ENCODE results near the gene SIAH3.

SIAH3 gene

GRCh38 chr13:45817833-45818232, 33.7 kb downstream of the SIAH3 start:
- H3K9ac ChIP-seq (ENCODE audit: low read depth, low read length): no peak overlapping the region
- no peak overlapping the region for H3K4me3 ChIP-seq (ENCODE audit: low read length)
- no peak overlapping the region for H3K27ac ChIP-seq (ENCODE audit: low read length)
- no peaks in the 10 kb centered on the region for H3K36me3 ChIP-seq (ENCODE audit: insufficient read depth, low read depth, low read length)
- no peaks in the 10 kb centered on the region; the same call in 1 of the 2 replicates for H3K9me3 ChIP-seq (ENCODE audit: insufficient read depth, low read depth, low read length)
- H3K27me3 ChIP-seq (ENCODE audit: insufficient read depth, low read length): no peaks in the 10 kb centered on the region
- H3K4me1 ChIP-seq (ENCODE audit: insufficient read depth, low read length): peaks cover 4% of the 10 kb centered on the region; the same call in 1 of the 2 replicates

DNA sequence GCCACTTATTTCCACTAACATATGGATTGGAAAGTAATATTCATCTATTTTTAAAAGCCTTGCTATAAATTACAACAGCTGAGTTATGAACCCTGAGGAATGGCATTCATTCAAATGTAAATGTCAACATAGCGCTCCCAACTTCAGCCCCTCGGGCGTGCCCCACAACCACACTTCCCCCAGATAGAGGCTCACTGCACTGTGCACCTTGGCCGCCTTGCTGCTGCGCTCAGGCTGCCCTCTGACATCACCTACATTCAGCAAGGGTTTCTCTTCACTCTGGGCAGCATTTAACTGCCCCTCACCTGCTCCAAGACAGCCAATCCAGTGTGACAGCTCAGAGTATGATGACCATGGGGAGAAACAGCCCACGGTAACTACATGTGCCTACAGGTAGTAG, 35.1 kb downstream of the SIAH3 start:
- Histone ChIP-seq H3K9me3 (ENCODE audit: insufficient read depth, low read depth, low read length) (no peaks in the 10 kb centered on the region; the same call in 1 of the 2 replicates), H3K27ac (ENCODE audit: low read length) (no peak overlapping the region), H3K27me3 (ENCODE audit: insufficient read depth, low read length) (no peaks in the 10 kb centered on the region), H3K36me3 (ENCODE audit: insufficient read depth, low read depth, low read length) (no peaks in the 10 kb centered on the region), H3K4me1 (ENCODE audit: insufficient read depth, low read length) (0 out of 2 replicates have a peak, but pooled peaks cover 3% of the 10 kb centered on the region), H3K4me3 (ENCODE audit: low read length) (no peak overlapping the region), H3K9ac (ENCODE audit: low read depth, low read length) (no peak overlapping the region)

- Histone ChIP-seq H3K4me1 (ENCODE audit: insufficient read depth, low read length) (0 out of 2 replicates have a peak, but pooled peaks cover 3% of the 10 kb centered on the region), H3K4me3 (ENCODE audit: low read length) (no peak overlapping the region), H3K27ac (ENCODE audit: low read length) (no peak overlapping the region), H3K9ac (ENCODE audit: low read depth, low read length) (no peak overlapping the region), H3K27me3 (ENCODE audit: insufficient read depth, low read length) (no peaks in the 10 kb centered on the region), H3K36me3 (ENCODE audit: insufficient read depth, low read depth, low read length) (no peaks in the 10 kb centered on the region), H3K9me3 (ENCODE audit: insufficient read depth, low read depth, low read length) (no peaks in the 10 kb centered on the region)
Observed at GRCh38 chr13:45812695-45813372, 38.7 kb downstream of the SIAH3 start.

- no peak overlapping the region for H3K9ac ChIP-seq (ENCODE audit: low read depth, low read length)
- 0 out of 2 replicates have a peak, but pooled peaks cover 3% of the 10 kb centered on the region for H3K4me1 ChIP-seq (ENCODE audit: insufficient read depth, low read length)
- no peaks in the 10 kb centered on the region for H3K36me3 ChIP-seq (ENCODE audit: insufficient read depth, low read depth, low read length)
- H3K27me3 ChIP-seq (ENCODE audit: insufficient read depth, low read length): no peaks in the 10 kb centered on the region
- no peaks in the 10 kb centered on the region for H3K9me3 ChIP-seq (ENCODE audit: insufficient read depth, low read depth, low read length)
- H3K27ac ChIP-seq (ENCODE audit: low read length): no peak overlapping the region
- H3K4me3 ChIP-seq (ENCODE audit: low read length): no peak overlapping the region
Observed at GRCh38 chr13:45811891-45812694, 39.5 kb downstream of the SIAH3 start.

GRCh38 chr13:45809801-45810394, 41.7 kb downstream of the SIAH3 start:
- H3K4me1 ChIP-seq (ENCODE audit: insufficient read depth, low read length): no peaks in the 10 kb centered on the region
- no peak overlapping the region for H3K9ac ChIP-seq (ENCODE audit: low read depth, low read length)

DNA sequence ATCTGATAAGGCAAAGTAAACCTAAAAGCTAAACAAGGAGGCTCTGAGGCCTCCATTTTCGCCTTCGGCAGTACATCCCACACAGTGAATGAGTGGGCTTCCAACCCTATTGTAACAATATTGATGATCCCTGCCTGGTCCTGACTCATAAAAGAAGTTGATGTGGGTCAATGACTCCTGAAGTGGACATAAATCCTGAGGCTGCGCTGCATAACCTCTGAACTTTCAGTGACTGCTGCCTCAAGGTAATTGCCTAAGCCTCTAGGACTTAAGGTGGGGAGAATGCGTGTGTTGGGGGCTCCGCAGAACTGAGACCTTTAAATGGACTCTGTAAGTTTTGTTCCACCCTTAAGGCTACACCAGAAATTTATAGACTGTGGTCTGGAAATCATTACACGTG, 42.6 kb downstream of the SIAH3 start:
- H3K4me1 ChIP-seq (ENCODE audit: insufficient read depth, low read length): no peaks in the 10 kb centered on the region
- no peak overlapping the region for H3K27ac ChIP-seq (ENCODE audit: low read length)
- no peaks in the 10 kb centered on the region for H3K9me3 ChIP-seq (ENCODE audit: insufficient read depth, low read depth, low read length)
- no peaks in the 10 kb centered on the region for H3K27me3 ChIP-seq (ENCODE audit: insufficient read depth, low read length)
- H3K9ac ChIP-seq (ENCODE audit: low read depth, low read length): no peak overlapping the region
- no peaks in the 10 kb centered on the region for H3K36me3 ChIP-seq (ENCODE audit: insufficient read depth, low read depth, low read length)
- no peak overlapping the region for H3K4me3 ChIP-seq (ENCODE audit: low read length)

More at GRCh38 chr13:45809801-45810394, 41.7 kb downstream of the SIAH3 start:
- no peak overlapping the region for H3K4me3 ChIP-seq (ENCODE audit: low read length)
- H3K36me3 ChIP-seq (ENCODE audit: insufficient read depth, low read depth, low read length): no peaks in the 10 kb centered on the region
- no peaks in the 10 kb centered on the region for H3K27me3 ChIP-seq (ENCODE audit: insufficient read depth, low read length)
- no peaks in the 10 kb centered on the region for H3K9me3 ChIP-seq (ENCODE audit: insufficient read depth, low read depth, low read length)
- no peak overlapping the region for H3K27ac ChIP-seq (ENCODE audit: low read length)

- Histone ChIP-seq H3K4me3 (ENCODE audit: low read length) (no peak overlapping the region), H3K9ac (ENCODE audit: low read depth, low read length) (no peak overlapping the region), H3K27ac (ENCODE audit: low read length) (no peak overlapping the region), H3K4me1 (ENCODE audit: insufficient read depth, low read length) (no peaks in the 10 kb centered on the region), H3K36me3 (ENCODE audit: insufficient read depth, low read depth, low read length) (no peaks in the 10 kb centered on the region), H3K27me3 (ENCODE audit: insufficient read depth, low read length) (no peaks in the 10 kb centered on the region), H3K9me3 (ENCODE audit: insufficient read depth, low read depth, low read length) (no peaks in the 10 kb centered on the region)
Observed at GRCh38 chr13:45807520-45808099, 43.9 kb downstream of the SIAH3 start.

GRCh38 chr13:45800485-45800884, 51.1 kb downstream of the SIAH3 start:
- no peaks in the 10 kb centered on the region for H3K36me3 ChIP-seq (ENCODE audit: insufficient read depth, low read depth, low read length)
- H3K4me1 ChIP-seq (ENCODE audit: insufficient read depth, low read length): no peaks in the 10 kb centered on the region
- no peaks in the 10 kb centered on the region for H3K9me3 ChIP-seq (ENCODE audit: insufficient read depth, low read depth, low read length)
- H3K27me3 ChIP-seq (ENCODE audit: insufficient read depth, low read length): no peaks in the 10 kb centered on the region
- no peak overlapping the region for H3K27ac ChIP-seq (ENCODE audit: low read length)
- H3K9ac ChIP-seq (ENCODE audit: low read depth, low read length): no peak overlapping the region
- H3K4me3 ChIP-seq (ENCODE audit: low read length): no peak overlapping the region

DNA sequence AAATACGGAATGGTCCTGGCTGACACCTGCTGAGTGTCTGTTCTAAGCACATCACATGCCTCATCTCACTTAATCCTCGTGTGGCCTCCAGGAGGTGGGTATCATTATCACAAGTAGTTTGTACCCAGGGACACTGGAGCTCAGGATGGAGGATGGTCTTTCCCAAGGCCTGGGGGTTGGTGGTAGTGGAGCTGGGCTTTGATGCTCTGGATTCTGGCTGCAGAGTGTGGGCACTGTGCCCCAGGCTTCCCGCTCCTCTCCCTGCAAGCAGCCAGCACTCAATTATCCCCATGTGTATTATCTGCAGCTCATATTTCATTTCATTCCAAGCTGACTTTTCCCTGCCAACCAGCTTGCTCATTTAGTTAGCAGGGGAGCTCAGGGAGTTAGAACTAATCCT, 52.1 kb downstream of the SIAH3 start:
- Histone ChIP-seq H3K27me3 (ENCODE audit: insufficient read depth, low read length) (no peaks in the 10 kb centered on the region), H3K4me1 (ENCODE audit: insufficient read depth, low read length) (no peaks in the 10 kb centered on the region), H3K9me3 (ENCODE audit: insufficient read depth, low read depth, low read length) (no peaks in the 10 kb centered on the region), H3K27ac (ENCODE audit: low read length) (no peak overlapping the region), H3K9ac (ENCODE audit: low read depth, low read length) (no peak overlapping the region), H3K4me3 (ENCODE audit: low read length) (no peak overlapping the region), H3K36me3 (ENCODE audit: insufficient read depth, low read depth, low read length) (no peaks in the 10 kb centered on the region)

DNA sequence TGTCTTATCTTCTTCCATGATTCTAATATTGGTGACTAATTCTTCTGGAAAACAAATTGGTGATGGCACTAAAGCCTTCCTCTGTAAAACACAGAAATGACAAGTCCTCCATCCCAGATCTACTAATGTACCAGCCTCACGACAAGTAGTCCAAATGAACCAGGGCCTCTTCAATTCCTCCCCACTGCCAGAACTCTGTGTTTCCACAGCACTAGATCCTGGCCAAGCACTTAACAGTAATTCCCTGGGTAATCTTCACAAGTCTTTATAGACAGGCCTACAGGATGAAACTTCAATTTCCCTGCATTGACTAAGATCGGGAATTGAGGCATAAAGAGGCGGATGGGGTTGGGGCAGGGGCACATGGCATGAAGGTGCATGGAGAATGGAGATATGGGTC, 52.7 kb downstream of the SIAH3 start:
- no peaks in the 10 kb centered on the region for H3K27me3 ChIP-seq (ENCODE audit: insufficient read depth, low read length)
- no peak overlapping the region for H3K4me3 ChIP-seq (ENCODE audit: low read length)
- no peaks in the 10 kb centered on the region for H3K36me3 ChIP-seq (ENCODE audit: insufficient read depth, low read depth, low read length)

DNA sequence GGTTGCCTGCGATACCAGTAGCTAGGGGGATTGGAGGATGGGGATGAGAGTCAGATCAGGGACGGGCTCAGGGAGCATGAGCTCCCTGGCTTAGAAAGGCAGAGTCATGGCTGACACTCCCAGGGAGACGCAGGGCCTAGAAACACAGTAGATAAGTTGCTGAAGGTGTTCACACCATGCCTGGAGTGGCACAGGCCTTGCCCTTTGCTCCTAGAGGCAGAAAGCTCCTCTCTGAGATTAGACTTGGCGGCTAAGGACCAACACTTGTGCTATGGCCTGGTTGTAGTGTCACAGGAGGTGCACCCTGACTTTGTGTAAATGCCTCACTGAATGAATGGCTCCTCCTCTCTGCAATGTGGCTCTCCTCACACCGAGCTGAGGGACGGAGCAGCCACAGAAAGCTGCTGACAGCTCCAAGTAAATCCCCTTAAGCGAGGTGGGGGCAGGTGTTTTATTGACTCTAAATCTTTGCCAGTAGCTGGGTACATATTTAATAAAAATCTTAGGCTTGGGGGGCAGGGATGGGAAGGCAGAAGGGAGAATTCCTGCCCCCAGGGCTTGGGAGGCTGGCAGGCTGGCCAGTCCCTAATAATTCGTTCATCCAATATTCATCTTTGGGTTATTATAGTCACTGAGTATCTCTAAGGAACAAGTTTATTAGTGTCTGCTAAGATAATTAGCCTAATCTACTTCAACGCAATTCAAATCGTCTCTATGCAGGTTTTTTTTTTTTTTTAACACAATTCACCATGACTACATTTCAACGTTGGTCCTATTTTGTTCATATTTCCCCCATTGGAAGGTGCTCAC, 54.9 kb downstream of the SIAH3 start:
- Histone ChIP-seq H3K9ac (ENCODE audit: low read depth, low read length) (no peak overlapping the region), H3K27me3 (ENCODE audit: insufficient read depth, low read length) (no peaks in the 10 kb centered on the region), H3K27ac (ENCODE audit: low read length) (no peak overlapping the region), H3K4me1 (ENCODE audit: insufficient read depth, low read length) (no peaks in the 10 kb centered on the region), H3K4me3 (ENCODE audit: low read length) (no peak overlapping the region), H3K9me3 (ENCODE audit: insufficient read depth, low read depth, low read length) (no peaks in the 10 kb centered on the region), H3K36me3 (ENCODE audit: insufficient read depth, low read depth, low read length) (no peaks in the 10 kb centered on the region)

More for the DNA sequence above, 52.7 kb downstream of the SIAH3 start:
- Histone ChIP-seq H3K4me1 (ENCODE audit: insufficient read depth, low read length) (no peaks in the 10 kb centered on the region), H3K27ac (ENCODE audit: low read length) (no peak overlapping the region), H3K9me3 (ENCODE audit: insufficient read depth, low read depth, low read length) (no peaks in the 10 kb centered on the region), H3K9ac (ENCODE audit: low read depth, low read length) (no peak overlapping the region)

Measured in iPS-20b (cell line).